Esophagus squamous epithelium (tissue), 5 donors: ENCODE data around the gene KIF5C. TPM values are rescaled to one million over a fixed set of nuclear protein-coding genes. Genes with fewer than 3 reads are reported as not detected.

Experiments used
- DNase-seq: peaks from one replicate; lab custom pipeline; 2025; lab: John Stamatoyannopoulos, UW
- H3K27ac ChIP-seq, 4 donors: fragments of 200-600 bp; sonication (generic); one replicate each; pipeline ENCODE4 v1.5.1; 2016 to 2019; ENCODE audit warnings: mild to moderate bottlenecking in 1 of 4
- H3K27me3 ChIP-seq, 4 donors: fragments of 200-600 bp; sonication (generic); 1 replicate in 3 of 4; 2 replicates in 1 of 4; pipeline versions ENCODE4 v1.5.1 to v1.6.0; 2017 to 2021; ENCODE audit warnings: antibody characterized with exemption in 1 of 4
- H3K36me3 ChIP-seq, 3 donors: fragments of 200-600 bp; sonication (generic); one replicate each; pipeline ENCODE4 v1.5.1; 2016 to 2019
- H3K4me1 ChIP-seq, 3 donors: fragments of 200-600 bp; sonication (generic); one replicate each; pipeline ENCODE4 v1.5.1; 2017 to 2019
- H3K4me3 ChIP-seq, 4 donors: fragments of 200-600 bp; sonication (generic); 1 replicate in 3 of 4; 2 replicates in 1 of 4; pipeline ENCODE4 v1.5.1; 2016 to 2019; ENCODE audit warnings: mild to moderate bottlenecking in 2 of 4, moderate library complexity in 1 of 4
- H3K9me3 ChIP-seq, 3 donors: fragments of 200-600 bp; sonication (generic); one replicate each; pipeline ENCODE4 v1.5.1; 2016 to 2019
- POLR2A ChIP-seq, 4 donors: fragments of 450-650 bp; IDR thresholded peaks; one replicate each; pipeline ENCODE4 v1.6.1; 2017; ENCODE audit warnings: antibody characterized with exemption in 4 of 4, mild to moderate bottlenecking in 4 of 4, moderate library complexity in 3 of 4
- WGBS, 2 donors: methylation state at CpG; one replicate each; pipeline ENCODE4 v1.1.5; 2018; 5-methylcytosine and 5-hydroxymethylcytosine counted together
- intact Hi-C: fragments of 100-400 bp; cut with DNase I; formaldehyde crosslinking; loops from one replicate; pipeline ENCODE4 v1.15.0; 2022
- total RNA-seq, 4 donors: library from RNA; depleted of rRNA; stranded (reverse); fragments of >200 nt; gene quantifications; one replicate each; pipeline ENCODE4 v1.1.0, GENCODE V29; 2016
- TF ChIP-seq, protein P1 (sequence below), 6 experiments: fragments of 450-650 bp in 4 of 6; fragments of 200-600 bp in 2 of 6; sonication (generic) in 2 of 6; IDR thresholded peaks; one replicate each; pipeline ENCODE4 v1.5.1; 2016 to 2019; ENCODE audit warnings: antibody characterized with exemption in 6 of 6, mild to moderate bottlenecking in 4 of 6, moderate library complexity in 4 of 6
- donor health status: DM: yes; HTN: yes; CAD: no.

The KIF5C gene
- total RNA-seq, 4 donors from 2014 or later = 0.09 to 2.3 (median 0.41) TPM; not detected in 1

GRCh38 chr2:149057401-149057800 lies 182.4 kb downstream of the KIF5C start:
- Histone ChIP-seq H3K27me3 (no peaks in the 10 kb centered on the region), H3K4me3 (no peak overlapping the region), H3K27ac (no peak overlapping the region), H3K9me3 (no peaks in the 10 kb centered on the region), H3K4me1 (peaks cover 0 to 16% (median 0%) of the 10 kb centered on the region in 3 donors), H3K36me3 (no peaks in the 10 kb centered on the region)
- TF ChIP-seq POLR2A (IDR thresholded peaks at IDR 0.05) = no peak
- no peak for DNase-seq
- intact Hi-C loops = no loop called here
- 38 to 58% methylated on average over 5 of the region's 5 CpGs for WGBS, 2 donors

- no peaks in the 10 kb centered on the region for H3K9me3 ChIP-seq
- H3K4me1 ChIP-seq = peaks cover 0 to 22% (median 0%) of the 10 kb centered on the region in 3 donors
- TF ChIP-seq POLR2A (IDR thresholded peaks at IDR 0.05) = no peak
- TF ChIP-seq, protein P1, sequence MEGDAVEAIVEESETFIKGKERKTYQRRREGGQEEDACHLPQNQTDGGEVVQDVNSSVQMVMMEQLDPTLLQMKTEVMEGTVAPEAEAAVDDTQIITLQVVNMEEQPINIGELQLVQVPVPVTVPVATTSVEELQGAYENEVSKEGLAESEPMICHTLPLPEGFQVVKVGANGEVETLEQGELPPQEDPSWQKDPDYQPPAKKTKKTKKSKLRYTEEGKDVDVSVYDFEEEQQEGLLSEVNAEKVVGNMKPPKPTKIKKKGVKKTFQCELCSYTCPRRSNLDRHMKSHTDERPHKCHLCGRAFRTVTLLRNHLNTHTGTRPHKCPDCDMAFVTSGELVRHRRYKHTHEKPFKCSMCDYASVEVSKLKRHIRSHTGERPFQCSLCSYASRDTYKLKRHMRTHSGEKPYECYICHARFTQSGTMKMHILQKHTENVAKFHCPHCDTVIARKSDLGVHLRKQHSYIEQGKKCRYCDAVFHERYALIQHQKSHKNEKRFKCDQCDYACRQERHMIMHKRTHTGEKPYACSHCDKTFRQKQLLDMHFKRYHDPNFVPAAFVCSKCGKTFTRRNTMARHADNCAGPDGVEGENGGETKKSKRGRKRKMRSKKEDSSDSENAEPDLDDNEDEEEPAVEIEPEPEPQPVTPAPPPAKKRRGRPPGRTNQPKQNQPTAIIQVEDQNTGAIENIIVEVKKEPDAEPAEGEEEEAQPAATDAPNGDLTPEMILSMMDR (IDR thresholded peaks at IDR 0.05) = no peak
- intact Hi-C loops = no loop called here
- no peaks in the 10 kb centered on the region for H3K27me3 ChIP-seq
- H3K27ac ChIP-seq = no peak overlapping the region
- DNase-seq = no peak
- no peaks in the 10 kb centered on the region for H3K36me3 ChIP-seq
- 57 to 66% methylated on average over 5 of the region's 5 CpGs for WGBS, 2 donors
- no peak overlapping the region for H3K4me3 ChIP-seq
Observed at GRCh38 chr2:149058936-149059335, 183.9 kb downstream of the KIF5C start.

DNA sequence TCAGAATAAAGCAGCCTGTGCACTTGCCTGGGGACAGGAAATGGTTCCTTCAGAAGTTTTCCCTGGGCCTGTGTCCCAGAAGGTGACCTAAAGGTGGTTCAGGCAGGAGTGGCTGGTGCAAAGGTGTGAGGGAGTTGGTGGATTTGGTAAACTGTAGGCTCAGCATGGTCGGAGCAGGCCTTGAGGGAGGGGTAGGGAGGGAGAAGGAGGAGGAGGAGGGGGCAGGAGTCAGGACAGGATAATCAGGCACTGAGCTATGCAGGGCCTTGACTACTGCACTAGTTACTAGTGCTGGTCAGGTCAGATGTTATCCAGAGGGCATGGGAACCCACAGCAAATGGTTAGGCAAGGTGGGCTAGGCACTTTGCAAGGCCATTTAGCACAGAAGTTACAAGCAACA lies 184.8 kb downstream of the KIF5C start:
- Histone ChIP-seq H3K9me3 (no peaks in the 10 kb centered on the region), H3K36me3 (no peaks in the 10 kb centered on the region), H3K27ac (no peak overlapping the region), H3K27me3 (no peaks in the 10 kb centered on the region), H3K4me1 (peaks cover 0 to 26% (median 0%) of the 10 kb centered on the region in 3 donors), H3K4me3 (no peak overlapping the region)
- WGBS, 2 donors = 86% methylated on average over 1 of the region's 1 CpG; no CpG with 5 or more reads in 1 of the 2 donors
- TF ChIP-seq, protein P1 (IDR thresholded peaks at IDR 0.05) = no peak
- TF ChIP-seq POLR2A (IDR thresholded peaks at IDR 0.05) = no peak
- intact Hi-C loops = no loop called here
- no peak for DNase-seq

- intact Hi-C loops = no loop called here
- WGBS, 2 donors = 81 to 90% methylated on average over 2 of the region's 2 CpGs
Observed at GRCh38 chr2:149061133-149061745, 186.2 kb downstream of the KIF5C start.

DNA sequence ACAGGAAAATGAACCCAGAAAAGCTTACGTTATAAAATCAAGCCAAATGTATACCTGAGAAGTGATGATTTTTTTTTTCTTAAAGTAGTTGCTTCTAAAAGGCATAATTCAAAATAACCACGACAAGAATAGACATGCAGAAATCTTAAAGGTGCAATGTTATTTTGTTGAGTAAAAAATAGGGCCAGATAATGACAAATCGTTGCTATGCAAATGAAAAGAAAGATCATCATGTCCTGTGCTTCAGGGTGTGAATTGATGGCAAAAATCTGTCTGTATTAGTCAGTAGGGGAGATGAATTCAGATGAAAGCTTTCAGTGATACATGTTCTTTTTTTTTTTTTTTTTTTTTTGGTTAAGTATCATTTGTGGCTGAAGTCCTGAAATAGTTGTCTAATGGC lies 187.5 kb downstream of the KIF5C start:
- 34 to 39% methylated on average over 3 of the region's 3 CpGs for WGBS, 2 donors
- H3K4me3 ChIP-seq = no peak overlapping the region
- no peaks in the 10 kb centered on the region for H3K36me3 ChIP-seq
- H3K27ac ChIP-seq = peak overlapping the region in 2 of 4 donors; percentile 30 to 38
- H3K27me3 ChIP-seq = no peaks in the 10 kb centered on the region
- peaks cover 0 to 32% (median 0%) of the 10 kb centered on the region in 3 donors for H3K4me1 ChIP-seq
- no peak for TF ChIP-seq POLR2A (IDR thresholded peaks at IDR 0.05)
- TF ChIP-seq, protein P1 (IDR thresholded peaks at IDR 0.05) = no peak
- intact Hi-C loops = no loop called here
- DNase-seq = no peak
- no peaks in the 10 kb centered on the region for H3K9me3 ChIP-seq

More at GRCh38 chr2:149061133-149061745, 186.2 kb downstream of the KIF5C start:
- TF ChIP-seq, protein P1 (IDR thresholded peaks at IDR 0.05) = no peak
- TF ChIP-seq POLR2A (IDR thresholded peaks at IDR 0.05) = no peak
- Histone ChIP-seq H3K4me3 (no peak overlapping the region), H3K36me3 (no peaks in the 10 kb centered on the region), H3K4me1 (peaks cover 0 to 32% (median 0%) of the 10 kb centered on the region in 3 donors), H3K27me3 (no peaks in the 10 kb centered on the region), H3K27ac (no peak overlapping the region), H3K9me3 (no peaks in the 10 kb centered on the region)
- DNase-seq = no peak
